T-helper 2 cell treated with Interferon-gamma antibody and Interleukin-4, amounts not matched to agents 5 μg/mL and 100 μg/mL, for 36 hours (primary cell): Measurements from ENCODE around the gene SNX15.

Experiments
- DNase-seq: peaks from one replicate; pipeline ENCODE4 v3.0.0; 2021; ENCODE audit warnings: low spot score
- H3K27ac Mint-ChIP-seq: one replicate; pipeline ENCODE4 v1.8.0; 2021; ENCODE audit warnings: mild to moderate bottlenecking, mixed read lengths
- H3K27me3 Mint-ChIP-seq: one replicate; pipeline ENCODE4 v1.8.0; 2021; ENCODE audit warnings: low read depth, mixed read lengths
- H3K36me3 Mint-ChIP-seq: one replicate; pipeline ENCODE4 v1.8.0; 2021; ENCODE audit warnings: low read depth, mixed read lengths
- H3K4me1 Mint-ChIP-seq: one replicate; pipeline ENCODE4 v1.8.0; 2021; ENCODE audit warnings: low read depth, mixed read lengths
- H3K4me3 Mint-ChIP-seq: one replicate; pipeline ENCODE4 v1.8.0; 2022; ENCODE audit warnings: mild to moderate bottlenecking, moderate library complexity, mixed read lengths
- H3K9me3 Mint-ChIP-seq: one replicate; pipeline ENCODE4 v1.8.0; 2021; ENCODE audit warnings: mixed read lengths

SNX15 gene

DNA sequence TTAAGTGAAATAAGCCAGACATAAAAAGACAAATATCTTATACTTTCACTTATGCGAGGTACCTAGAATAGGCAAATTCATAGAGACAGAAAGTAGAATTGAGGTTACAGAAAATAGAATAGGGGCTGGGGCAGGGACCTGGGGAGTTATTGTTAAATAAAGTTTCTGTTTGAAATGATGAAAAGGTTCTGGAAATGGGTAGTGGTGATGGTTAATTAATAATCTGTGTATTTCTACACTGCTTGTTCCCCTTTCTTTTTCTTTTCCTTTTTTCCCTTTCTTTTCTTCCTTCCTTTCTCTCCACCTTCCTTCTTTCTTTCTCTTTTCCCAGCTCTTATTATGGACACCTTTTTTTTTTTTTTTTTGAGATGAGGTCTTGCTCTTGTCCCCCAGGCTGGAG is 28.3 kb downstream of the SNX15 start:
- Mint-ChIP-seq H3K27me3 (no peaks in the 10 kb centered on the region), H3K4me1 (peaks cover 19% of the 10 kb centered on the region), H3K27ac (no peak overlapping the region), H3K36me3 (no peaks in the 10 kb centered on the region), H3K4me3 (no peak overlapping the region), H3K9me3 (no peaks in the 10 kb centered on the region)
- no peak for DNase-seq

DNA sequence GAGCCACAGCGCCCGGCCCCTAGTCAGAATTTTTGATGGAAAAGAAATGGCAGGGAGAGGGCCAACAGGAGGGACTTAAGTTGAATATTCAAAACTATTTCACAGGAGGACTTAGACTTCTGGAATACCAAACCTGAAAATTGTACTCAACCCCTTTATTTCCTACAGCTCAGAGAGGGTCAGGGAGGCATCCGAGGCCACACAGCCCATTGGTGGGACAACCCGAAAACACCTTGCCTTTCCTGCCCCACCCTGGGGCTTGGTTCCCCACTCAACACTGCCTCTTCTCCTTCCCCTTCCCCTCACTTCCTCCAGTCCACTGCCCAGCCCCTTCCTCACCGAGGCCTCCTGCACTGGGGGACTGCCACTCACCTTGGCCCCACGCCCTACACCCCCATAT is 29.8 kb downstream of the SNX15 start:
- Mint-ChIP-seq H3K4me3 (no peak overlapping the region), H3K36me3 (no peaks in the 10 kb centered on the region), H3K27ac (no peak overlapping the region), H3K4me1 (peaks cover 21% of the 10 kb centered on the region), H3K9me3 (no peaks in the 10 kb centered on the region), H3K27me3 (no peaks in the 10 kb centered on the region)
- no peak for DNase-seq

DNA sequence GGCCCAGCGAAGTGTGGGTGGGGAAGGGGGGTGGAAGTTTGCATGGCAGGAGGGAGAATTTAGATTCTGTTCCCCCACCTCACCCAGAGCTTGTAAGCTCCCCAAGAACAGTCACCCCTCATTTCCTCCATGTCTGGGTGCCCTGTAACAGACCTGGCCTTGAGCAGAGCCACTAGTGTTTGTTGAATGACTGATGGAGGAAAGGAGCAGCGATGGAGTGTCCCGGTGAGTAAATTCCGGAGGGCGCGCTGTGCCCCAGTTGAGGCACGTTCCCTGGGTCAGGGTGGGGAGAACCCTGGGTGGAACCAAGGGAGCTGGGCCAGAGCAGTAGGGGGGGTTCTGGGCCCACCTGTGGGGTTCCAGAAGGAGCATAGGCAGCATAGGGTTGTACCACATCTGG is 30.3 kb downstream of the SNX15 start:
- Mint-ChIP-seq H3K27me3 (no peaks in the 10 kb centered on the region), H3K4me3 (no peak overlapping the region), H3K9me3 (no peaks in the 10 kb centered on the region), H3K36me3 (no peaks in the 10 kb centered on the region), H3K27ac (no peak overlapping the region), H3K4me1 (peaks cover 21% of the 10 kb centered on the region)
- DNase-seq = no peak

DNA sequence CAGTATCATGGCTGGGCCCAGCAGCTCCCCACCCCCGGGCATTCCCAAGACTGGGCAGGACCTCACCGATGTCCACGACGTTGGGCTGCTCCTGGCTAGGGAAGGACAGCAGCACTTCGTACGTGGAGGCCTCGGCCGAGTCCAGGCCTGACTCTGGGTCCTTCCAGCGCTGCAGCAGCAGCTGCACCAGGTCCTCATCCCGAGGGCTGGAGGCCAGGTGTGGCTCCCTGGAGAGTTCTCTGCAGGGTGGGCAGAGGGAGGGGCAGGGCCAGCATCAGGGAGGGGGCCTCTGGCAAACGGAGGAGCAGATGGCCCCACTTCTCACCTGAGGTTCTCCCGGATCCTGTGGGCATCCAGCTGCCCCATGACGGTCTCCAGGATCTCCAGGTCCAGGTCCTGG is 30.8 kb downstream of the SNX15 start:
- Mint-ChIP-seq H3K27me3 (no peaks in the 10 kb centered on the region), H3K4me1 (peaks cover 19% of the 10 kb centered on the region), H3K27ac (no peak overlapping the region), H3K36me3 (no peaks in the 10 kb centered on the region), H3K9me3 (no peaks in the 10 kb centered on the region), H3K4me3 (no peak overlapping the region)
- no peak for DNase-seq

- no peaks in the 10 kb centered on the region for H3K9me3 Mint-ChIP-seq
- no peaks in the 10 kb centered on the region for H3K27me3 Mint-ChIP-seq
- no peak for DNase-seq
- no peak within 1 kb of the TSS for H3K4me3 Mint-ChIP-seq
- H3K4me1 Mint-ChIP-seq = peaks cover 17% of the 10 kb centered on the region
- no peak within 1 kb of the TSS for H3K27ac Mint-ChIP-seq
- H3K36me3 Mint-ChIP-seq = no peaks in the 10 kb centered on the region
Observed at GRCh38 chr11:65058419-65059054, 31.3 kb downstream of the SNX15 start, which contains the start of gene NAALADL1. Gene NAALADL1, minus strand, starts transcription at chr11:65058553. Its CDS starts 32 bp downstream, at chr11:65058521.

- Mint-ChIP-seq H3K36me3 (no peaks in the 10 kb centered on the region), H3K4me3 (no peak overlapping the region), H3K9me3 (no peaks in the 10 kb centered on the region), H3K4me1 (peaks cover 8% of the 10 kb centered on the region), H3K27ac (no peak overlapping the region), H3K27me3 (no peaks in the 10 kb centered on the region)
- no peak for DNase-seq
Observed at GRCh38 chr11:65059523-65059922, 32.3 kb downstream of the SNX15 start.

DNA sequence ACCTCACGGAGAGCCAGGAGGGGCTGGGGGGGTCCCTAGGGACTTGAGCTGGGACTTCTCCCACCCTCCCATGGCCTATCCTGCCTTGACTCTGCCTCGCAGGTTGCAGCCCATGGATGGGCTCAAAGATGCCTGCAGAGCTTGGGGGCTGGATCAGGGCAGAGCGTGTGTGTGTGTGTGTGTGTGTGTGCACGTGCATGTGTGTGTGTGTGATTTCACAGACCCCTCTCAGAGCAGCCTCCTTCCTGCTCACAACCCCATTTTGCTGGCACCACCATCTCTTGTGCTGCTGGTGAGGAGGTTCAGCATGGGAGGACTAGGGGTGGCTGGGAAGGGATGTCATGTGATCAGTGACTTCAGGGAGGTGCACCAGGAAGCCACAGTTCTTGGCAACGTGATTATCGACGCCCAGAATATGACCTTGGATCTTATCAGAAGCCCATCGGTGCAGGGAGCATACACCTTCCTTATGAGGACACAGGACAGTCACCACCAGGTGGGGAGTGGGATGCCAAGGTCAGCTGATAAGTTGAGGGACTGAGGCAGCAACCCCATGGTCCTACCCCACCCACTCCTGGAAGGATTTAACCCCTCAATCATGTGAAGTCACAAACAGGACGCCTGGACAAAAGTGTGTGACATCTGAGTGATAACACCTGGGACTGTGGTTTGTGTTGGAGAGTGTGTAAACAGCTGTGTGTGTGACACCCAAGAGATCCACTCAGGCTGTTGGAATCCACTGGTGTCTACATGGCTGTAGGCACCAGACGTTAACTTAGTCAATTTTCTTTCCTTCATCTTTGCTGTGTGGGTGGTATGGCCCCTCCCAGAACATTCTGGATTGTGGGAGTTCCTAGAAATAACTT is 33.0 kb downstream of the SNX15 start:
- Mint-ChIP-seq H3K4me3 (no peak overlapping the region), H3K4me1 (peaks cover 8% of the 10 kb centered on the region), H3K27ac (no peak overlapping the region), H3K36me3 (no peaks in the 10 kb centered on the region), H3K27me3 (no peaks in the 10 kb centered on the region), H3K9me3 (no peaks in the 10 kb centered on the region)
- no peak for DNase-seq

GRCh38 chr11:65060913-65061408 is 33.7 kb downstream of the SNX15 start:
- H3K36me3 Mint-ChIP-seq = no peaks in the 10 kb centered on the region
- no peaks in the 10 kb centered on the region for H3K27me3 Mint-ChIP-seq
- H3K27ac Mint-ChIP-seq = no peak overlapping the region
- no peaks in the 10 kb centered on the region for H3K9me3 Mint-ChIP-seq
- H3K4me1 Mint-ChIP-seq = peaks cover 8% of the 10 kb centered on the region
- DNase-seq = no peak
- H3K4me3 Mint-ChIP-seq = no peak overlapping the region

GRCh38 chr11:65063532-65063931 is 36.3 kb downstream of the SNX15 start:
- no peaks in the 10 kb centered on the region for H3K9me3 Mint-ChIP-seq
- no peak overlapping the region for H3K4me3 Mint-ChIP-seq
- no peak for DNase-seq
- H3K4me1 Mint-ChIP-seq = peaks cover 8% of the 10 kb centered on the region
- no peaks in the 10 kb centered on the region for H3K36me3 Mint-ChIP-seq
- no peaks in the 10 kb centered on the region for H3K27me3 Mint-ChIP-seq
- no peak overlapping the region for H3K27ac Mint-ChIP-seq

DNA sequence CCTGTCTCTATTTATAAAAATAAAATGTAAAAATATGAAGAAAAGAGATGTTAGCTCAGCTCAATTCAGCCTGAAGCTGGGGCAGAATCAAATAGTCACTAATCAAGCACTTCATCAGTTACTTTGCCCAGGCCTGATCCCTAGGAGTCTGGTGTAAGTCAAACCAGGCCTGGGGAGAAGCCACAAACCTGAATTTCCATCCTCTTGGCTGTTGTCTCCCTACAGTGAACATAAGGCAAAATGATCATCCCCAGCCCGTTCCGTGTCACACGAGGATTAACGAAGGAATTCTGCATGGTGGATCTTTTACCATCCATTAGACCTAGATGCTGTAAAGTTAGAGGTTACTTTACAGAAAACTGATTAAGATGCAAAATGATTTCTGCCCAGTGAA is 37.6 kb downstream of the SNX15 start:
- H3K27me3 Mint-ChIP-seq = no peaks in the 10 kb centered on the region
- H3K4me1 Mint-ChIP-seq = peaks cover 8% of the 10 kb centered on the region
- no peaks in the 10 kb centered on the region for H3K36me3 Mint-ChIP-seq
- no peak overlapping the region for H3K27ac Mint-ChIP-seq
- no peaks in the 10 kb centered on the region for H3K9me3 Mint-ChIP-seq
- no peak overlapping the region for H3K4me3 Mint-ChIP-seq
- DNase-seq = no peak

DNA sequence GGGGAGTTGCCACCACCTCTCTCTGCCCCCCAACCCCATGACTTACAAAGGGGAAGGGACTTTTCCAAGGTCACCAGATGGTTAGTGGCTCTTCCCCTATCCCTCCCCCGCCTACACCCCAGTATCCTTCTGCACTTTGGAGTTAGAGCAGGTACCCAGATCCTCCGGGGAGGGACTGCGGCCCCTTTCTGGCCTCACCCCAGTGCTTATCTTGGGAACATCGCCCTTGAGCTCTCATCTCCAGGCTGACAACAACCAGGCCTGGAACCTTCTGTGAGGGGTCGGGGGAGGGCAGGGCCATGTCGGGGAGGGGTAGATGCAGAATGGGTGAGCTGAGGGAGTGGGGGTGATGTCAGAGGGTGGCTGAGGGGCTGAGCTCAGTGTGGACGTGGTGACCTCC is 38.6 kb downstream of the SNX15 start:
- no peak overlapping the region for H3K27ac Mint-ChIP-seq
- no peak overlapping the region for H3K4me3 Mint-ChIP-seq
- H3K27me3 Mint-ChIP-seq = no peaks in the 10 kb centered on the region
- no peaks in the 10 kb centered on the region for H3K9me3 Mint-ChIP-seq
- no peaks in the 10 kb centered on the region for H3K36me3 Mint-ChIP-seq
- DNase-seq = no peak
- H3K4me1 Mint-ChIP-seq = no peaks in the 10 kb centered on the region

GRCh38 chr11:65066315-65066714 is 39.1 kb downstream of the SNX15 start:
- Mint-ChIP-seq H3K36me3 (no peaks in the 10 kb centered on the region), H3K4me1 (no peaks in the 10 kb centered on the region), H3K9me3 (no peaks in the 10 kb centered on the region), H3K4me3 (no peak overlapping the region), H3K27ac (no peak overlapping the region), H3K27me3 (no peaks in the 10 kb centered on the region)
- no peak for DNase-seq

DNA sequence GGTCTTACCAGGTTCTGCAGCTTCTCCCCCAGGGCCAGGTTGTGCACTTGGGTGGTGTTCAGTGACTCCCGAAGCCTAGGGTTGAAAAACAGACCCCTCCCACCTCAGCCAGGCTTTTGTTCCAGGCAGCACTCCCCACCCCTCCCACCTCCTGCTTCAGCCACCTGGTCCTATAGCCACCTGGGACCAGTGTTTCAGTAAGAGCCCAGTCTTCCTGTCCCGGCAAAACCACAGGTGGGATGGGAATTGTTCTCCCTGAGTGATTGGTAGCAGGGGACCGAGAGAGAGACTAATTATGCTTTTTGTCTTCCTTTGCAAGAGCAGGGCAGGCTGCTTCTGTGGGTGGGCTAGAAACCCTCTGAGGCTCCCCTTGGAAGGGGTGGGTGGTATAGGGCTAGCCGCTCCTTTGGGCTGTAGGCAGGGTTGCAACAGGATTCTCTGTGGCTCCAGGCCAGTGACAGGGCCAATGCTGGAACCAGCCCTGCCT is 39.6 kb downstream of the SNX15 start:
- Mint-ChIP-seq H3K27ac (no peak overlapping the region), H3K4me1 (no peaks in the 10 kb centered on the region), H3K36me3 (no peaks in the 10 kb centered on the region), H3K27me3 (no peaks in the 10 kb centered on the region), H3K9me3 (no peaks in the 10 kb centered on the region), H3K4me3 (no peak overlapping the region)
- no peak for DNase-seq

- Mint-ChIP-seq H3K9me3 (no peaks in the 10 kb centered on the region), H3K27ac (no peak overlapping the region), H3K4me3 (no peak overlapping the region), H3K27me3 (no peaks in the 10 kb centered on the region), H3K4me1 (no peaks in the 10 kb centered on the region), H3K36me3 (no peaks in the 10 kb centered on the region)
- DNase-seq = no peak
Observed at GRCh38 chr11:65067446-65067845, 40.2 kb downstream of the SNX15 start.
